Occipital lobe (tissue), 2 donors: Measurements from ENCODE around the gene SNAPC5. TPM values are rescaled to one million over a fixed set of nuclear protein-coding genes. Genes with fewer than 3 reads are reported as not detected.
"Not testable (repeated sequence)": the region's sequence is repeated elsewhere in the genome, so short reads cannot be mapped to it uniquely, and the experiment has no call there.

Experiments
- DNase-seq: peaks from one replicate; lab custom pipeline; 2025; lab: John Stamatoyannopoulos, UW
- total RNA-seq: library from RNA; depleted of rRNA; stranded (reverse); fragments of >200 nt; gene quantifications from one replicate; pipeline ENCODE4 v1.2.3, GENCODE V29; 2014

The SNAPC5 gene, protein sequence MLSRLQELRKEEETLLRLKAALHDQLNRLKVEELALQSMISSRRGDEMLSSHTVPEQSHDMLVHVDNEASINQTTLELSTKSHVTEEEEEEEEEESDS
- total RNA-seq = 10.1 TPM

DNA sequence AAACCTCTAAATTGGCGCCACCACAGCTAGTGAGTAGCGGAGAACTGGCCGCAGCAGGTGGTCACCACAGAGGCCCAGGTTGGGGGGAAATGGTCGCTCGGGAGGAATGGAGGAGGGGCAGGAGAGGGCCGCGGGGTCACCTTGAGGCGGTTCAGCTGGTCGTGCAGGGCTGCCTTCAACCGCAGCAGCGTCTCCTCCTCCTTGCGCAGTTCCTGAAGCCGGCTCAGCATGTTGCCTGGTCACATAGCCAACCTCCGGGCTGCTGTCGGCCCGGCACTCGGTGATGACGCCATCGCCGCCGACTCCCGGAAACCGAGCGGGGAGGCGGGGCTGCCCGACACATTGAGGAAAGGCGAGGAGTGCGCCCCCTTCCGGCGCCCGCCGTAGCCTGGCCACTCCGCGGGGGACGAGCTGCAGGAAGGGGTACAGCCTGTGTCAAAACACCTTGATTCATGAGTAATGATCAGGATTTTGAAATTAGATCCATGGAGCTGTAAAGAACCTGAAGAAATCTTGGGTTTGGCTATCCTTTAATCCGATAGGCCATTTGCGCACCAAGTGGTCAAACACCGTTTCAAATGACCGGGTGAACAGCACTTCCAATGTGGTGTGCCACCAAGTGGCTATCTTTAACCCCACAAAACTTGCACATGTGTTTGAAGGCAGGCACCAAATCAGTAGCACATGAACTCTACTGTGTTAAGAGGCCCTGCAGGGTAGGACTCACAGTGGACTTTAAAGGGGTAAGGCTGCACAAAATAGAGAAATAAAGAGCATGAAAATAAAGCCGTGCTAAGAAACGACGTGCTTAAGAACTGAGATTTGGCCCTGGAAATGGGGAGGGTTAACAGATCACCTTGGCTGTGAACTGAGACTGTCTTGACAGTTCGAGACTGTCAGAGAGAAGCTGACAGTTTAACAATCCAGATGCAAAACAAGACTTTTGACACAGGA, at the start of gene SNAPC5:
Gene SNAPC5, minus strand, starts transcription at position 261 of the 954 bp plus-strand sequence. Its CDS starts 31 bp downstream, at position 230.
- DNase-seq = peak; percentile 91

DNA sequence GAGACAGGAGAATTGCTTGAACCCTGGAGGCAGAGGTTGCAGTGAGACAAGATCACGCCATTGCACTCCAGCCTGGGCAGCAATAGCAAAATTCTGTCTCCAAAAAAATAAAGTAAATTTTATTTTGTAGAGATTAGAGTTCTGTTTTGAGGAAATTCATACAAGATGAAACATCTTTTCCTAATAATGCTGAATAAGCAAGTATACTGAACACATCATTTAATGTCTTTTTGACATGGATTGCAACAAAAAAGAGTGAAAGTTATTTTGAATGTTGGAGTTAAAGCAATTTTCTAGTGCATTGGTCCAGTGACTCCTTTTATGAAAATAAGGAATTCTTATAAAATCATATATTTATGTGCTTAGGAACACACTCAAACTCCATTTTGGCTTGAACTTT, 47.7 kb upstream of the SNAPC5 start:
- DNase-seq = no peak

DNA sequence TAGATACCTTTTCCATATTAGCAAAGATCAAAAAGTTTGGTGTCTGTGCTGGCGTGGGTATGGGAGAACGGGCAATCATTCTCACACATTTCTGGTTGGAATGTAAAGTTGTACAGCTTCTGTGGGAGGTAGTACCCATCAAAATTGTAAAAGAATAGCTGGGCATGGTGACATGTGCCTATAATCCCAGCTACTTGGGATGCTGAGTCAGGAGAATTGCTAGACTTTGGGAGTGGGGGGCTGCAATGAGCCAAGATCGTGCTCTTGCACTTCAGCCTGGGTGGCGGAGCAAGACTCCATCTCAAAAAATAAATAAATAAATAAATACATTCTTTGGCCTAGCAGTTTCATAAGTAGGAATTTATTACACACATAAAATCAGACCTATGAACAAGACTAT, 45.3 kb upstream of the SNAPC5 start:
- no peak for DNase-seq

DNA sequence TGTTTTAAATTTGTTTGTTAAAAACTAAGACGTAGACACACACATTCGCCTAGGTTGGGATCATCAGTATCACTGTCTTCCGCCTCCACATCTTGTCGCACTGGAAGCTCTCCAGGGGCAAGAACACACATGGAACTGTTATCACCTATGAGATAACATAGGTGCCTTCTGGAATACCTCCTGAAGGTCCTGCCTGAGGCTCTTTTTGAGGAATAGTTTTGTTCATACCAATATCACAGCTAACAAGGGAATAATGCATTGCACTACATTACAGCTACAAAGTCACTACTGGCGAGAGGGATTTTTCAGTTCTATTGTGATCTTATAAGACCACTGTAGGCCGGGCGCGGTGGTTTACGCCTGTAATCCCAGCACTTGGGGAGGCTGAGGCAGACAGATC, 37.5 kb upstream of the SNAPC5 start:
- no peak for DNase-seq

DNA sequence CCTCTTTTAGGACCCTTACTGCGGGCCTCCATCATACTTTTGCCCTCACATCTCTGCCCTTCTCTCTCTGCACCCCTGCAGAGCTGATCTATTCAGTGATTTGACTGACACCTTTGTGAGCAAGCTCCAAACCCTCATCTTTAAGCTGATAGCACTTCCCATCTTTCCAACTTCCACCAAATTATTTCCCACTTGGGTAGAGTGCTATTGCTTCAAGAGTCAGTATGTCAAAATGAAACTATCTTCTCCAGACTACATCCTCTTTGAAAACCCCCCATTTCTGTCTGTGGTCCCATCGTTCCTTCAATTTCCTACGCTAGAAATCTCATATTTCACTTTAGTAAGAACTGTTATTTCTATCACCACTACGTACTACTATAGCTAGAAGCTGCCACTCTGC, 27.3 kb upstream of the SNAPC5 start:
- DNase-seq = no peak

DNA sequence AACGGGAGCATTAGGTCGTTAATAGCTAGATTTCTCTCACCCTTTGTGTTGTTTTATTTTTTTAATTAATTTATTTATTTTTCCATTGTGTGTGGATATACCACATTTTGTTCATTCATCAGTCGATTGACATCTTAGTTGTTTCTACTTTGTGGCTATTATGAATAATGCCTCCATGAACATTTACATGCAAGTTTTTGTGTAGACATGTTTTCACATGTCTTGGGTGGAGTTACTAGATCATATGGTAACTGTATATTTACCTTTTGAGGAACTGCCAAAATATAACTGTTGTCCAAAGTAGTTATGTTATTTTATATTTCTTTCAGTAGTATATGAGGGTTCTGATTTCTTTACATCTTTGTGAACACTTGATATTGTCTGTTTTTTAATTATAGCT, 26.4 kb upstream of the SNAPC5 start:
- DNase-seq = no peak

DNA sequence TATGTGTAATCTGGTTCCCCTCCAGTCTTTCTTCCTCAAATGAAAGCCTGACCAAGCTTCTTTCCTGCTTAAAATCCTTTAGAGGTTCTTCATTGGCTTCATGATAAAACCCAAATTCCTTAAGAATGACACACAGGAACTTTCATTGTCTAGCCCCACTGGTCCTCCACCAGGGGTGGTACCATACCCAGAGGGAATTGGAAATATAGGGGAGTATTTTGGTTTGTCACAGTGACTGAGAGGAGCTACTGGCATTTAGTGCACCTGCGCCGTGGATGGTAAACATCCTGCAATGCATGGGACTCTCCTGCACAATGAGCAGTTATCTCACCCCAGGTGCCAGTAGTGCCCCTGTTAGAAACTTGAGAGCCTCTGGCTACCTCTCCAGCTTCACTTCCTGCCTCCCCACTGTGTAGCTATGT, 18.4 kb upstream of the SNAPC5 start:
- DNase-seq = no peak

DNA sequence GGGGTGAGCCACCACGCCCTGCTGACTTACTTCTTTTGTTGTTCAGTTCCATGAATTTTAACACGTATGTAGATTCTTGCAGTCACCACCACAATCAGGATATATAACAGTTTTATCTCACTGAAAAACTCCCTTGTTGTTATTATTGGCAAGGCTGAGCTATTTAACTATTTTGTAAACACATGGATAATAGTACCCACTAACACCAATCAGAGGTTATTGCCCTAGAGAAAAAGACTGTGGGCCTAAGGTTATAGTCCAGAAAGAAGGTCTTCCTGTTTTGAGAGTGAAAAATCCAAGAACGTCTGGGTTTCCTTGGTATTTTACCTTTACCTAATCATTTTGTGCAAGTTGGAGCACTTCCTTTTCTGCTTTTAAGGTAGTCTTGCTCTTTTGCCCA, 17.0 kb upstream of the SNAPC5 start:
- no peak for DNase-seq

DNA sequence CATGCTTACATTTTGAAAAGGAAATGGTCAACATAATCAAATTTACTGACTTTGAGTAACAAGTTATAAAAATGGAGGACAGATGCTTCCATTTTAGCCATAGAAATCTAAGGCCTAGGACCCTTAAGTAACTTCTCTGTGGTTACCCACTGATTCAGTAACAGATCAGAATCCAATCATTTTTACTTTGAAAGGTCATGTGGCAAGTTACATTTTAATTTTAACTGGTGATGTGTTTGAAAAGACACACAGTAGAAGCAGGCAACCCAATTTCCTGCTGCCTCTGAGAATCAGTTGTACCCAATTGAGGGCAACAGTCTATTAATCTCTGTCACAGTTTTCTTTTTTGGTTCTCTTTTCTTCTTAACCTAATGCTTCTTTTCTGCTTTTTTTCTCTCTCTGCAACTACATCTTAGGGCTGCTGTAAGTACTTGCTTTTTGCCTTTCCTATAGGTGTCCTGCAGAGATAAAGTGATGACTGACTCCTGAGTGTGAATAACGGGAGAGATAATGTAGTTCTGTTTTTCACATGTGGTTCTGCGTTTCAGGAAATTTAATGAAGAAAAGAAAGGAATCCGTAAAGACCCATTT, 10.8 kb upstream of the SNAPC5 start:
- DNase-seq = no peak

DNA sequence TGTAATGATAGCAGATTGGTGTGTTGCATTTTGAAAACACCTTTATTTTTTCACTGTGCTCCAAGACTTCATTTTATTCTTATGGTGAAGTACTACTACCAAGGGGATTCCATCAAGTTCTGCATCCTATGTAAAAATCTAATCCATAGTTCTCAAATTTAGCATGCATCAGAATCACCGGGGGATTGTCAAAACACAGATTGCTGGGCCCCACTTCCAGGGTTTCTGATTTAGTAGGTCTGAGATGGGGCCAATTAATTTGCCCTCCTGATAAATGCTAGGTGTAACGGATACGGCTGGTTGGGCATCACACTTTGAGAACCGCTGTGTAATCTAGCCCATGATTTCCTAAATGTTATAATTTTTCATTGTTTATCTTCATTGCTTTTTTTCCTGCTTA, 8.3 kb upstream of the SNAPC5 start:
- DNase-seq = no peak

DNA sequence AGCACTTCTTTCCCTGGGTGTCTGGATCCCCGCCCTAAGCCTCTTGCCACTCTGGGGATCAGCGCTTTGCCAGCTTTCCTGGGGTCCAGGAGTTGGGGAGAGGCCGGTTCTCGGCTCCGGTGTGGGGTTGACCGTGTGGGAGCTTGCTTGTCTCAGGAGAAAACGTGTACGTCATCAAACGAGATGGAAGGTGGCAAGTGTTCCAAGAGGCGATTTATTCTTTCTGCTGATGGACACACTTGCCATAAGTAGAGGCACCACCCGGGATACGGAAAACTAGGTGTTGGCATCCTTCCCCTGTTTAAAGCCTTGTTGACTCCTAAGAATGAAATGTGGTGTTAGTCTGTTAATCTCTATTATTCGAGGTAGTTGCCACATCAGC, 7.9 kb upstream of the SNAPC5 start:
- DNase-seq = no peak

DNA sequence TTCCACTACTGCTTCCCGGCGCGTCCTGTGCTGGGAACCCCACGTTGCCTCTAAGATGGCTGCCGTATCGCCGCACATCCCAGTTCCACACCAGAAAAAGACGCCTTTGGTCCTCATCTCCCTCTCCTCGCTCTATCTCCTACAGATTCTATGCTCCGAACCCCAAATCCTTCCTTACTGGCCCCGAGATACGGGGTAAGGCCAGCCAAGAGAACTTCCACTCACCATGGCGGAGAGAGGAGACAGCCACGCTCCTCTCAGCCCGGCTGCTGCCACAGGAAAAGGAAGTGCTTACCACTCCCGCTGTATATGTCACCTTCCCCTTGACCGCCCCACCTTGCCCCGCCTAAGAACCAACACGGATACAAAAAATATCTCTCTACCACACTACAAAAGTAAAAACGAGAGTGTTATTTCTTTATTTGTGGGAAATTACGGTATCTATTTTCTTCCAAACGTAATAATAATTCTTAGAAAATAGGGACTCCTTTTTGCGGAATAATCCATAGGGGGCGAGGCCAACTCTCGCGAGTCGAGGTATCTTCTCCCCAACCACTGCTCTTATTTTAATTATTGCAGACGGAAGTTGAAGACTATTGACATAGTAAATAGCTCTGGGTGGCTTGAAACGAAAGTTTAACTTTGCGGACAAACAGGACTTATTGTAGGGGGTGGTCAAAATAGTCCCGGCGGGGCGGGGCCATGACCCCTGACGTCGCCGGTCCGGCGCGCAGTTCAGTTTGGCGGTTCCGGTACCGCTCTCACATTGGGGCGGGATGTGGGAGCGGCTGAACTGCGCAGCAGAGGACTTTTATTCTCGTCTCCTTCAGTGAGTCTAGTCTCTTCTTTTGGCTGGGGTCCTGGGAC, 7.2 kb upstream of the SNAPC5 start, which contains the start of the genes RPL4 and ZWILCH:
Gene RPL4, minus strand, starts transcription at position 293 of the 867 bp plus-strand sequence. Its CDS starts 65 bp downstream, at position 228.
Gene ZWILCH, plus strand, starts transcription at position 764 of the 867 bp plus-strand sequence. Its CDS starts 13 bp downstream, at position 777.
- DNase-seq = peak; percentile 43

DNA sequence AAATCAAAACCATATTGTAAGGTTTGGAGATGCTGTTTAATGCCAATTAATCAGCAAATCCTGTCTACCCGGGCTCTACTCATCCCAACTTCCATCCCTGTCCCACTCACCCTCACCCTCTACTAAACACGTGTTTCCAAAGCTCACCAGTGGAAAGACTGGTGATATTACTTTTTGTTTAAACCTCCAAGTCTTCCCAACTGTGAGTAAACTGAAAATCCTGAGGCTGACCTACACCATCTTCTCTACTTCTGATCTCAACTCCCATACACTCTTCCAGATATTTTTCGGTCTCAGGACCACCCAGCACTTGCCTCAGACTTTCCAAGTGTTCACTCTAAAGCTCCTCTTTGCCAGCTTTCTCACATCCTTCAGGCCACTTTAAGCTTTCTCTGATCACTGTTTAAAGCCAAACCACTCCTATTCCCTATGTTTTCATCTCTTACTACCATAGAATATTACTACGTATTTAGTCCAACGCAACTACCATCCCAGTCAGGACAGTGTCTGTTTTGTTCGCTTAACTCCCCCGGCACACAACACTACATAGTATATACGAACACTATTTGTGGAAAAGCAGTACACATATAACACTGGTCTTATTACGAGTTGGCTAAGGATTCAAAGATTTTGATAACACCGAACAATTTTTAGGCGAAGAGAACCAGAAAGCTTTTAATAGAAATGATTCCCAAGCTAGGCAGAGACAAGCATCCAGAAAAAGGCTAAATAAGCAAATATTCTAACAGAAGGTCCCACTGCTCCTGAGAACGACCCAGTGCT, 6.4 kb upstream of the SNAPC5 start:
- DNase-seq = no peak

DNA sequence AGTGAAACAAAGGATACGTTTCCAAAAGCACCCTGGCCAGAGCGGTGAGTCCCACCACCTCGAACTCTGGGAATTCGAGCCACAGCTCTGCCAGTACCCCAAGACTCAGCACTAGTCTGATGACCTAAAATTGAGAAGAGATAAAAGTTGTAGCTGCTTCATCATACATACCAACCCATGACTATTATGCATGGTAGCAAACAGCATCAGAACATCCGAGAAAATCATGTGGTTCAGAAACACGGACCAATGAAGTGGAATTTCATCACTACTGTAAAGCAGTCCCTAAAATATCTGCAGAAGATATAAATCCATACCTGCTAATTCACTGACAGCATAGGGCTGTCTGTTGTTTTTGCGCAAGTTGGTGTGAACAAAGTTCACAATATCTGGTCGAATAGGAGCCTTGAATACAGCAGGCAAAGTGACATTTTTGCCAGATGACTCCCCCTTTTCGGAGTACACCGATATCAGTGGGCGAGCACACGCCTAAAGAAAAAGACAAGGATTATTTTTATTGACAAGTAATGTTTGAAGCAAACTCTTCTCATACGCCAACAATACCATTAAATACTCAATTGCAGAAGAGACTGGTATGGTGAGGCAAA, 5.6 kb upstream of the SNAPC5 start:
- not testable (repeated sequence) for DNase-seq

DNA sequence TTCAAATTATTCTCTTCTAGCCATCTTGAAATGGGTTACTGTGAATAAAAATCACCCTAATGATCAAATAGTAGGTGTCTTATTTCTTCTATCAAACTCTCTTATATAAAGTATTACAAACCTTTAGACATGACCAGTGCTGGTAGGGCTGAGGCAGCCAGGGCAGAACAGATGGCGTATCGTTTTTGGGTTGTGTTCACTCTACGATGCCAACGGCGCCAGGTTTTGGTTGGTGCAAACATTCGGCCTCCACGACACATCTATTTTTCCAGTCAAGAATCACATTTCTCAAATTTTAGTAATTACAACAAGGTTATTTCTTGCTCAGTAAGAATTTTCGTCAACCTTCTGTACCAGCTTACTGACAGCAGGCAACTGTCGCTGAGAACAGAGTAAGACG, 4.9 kb upstream of the SNAPC5 start:
- DNase-seq = no peak

DNA sequence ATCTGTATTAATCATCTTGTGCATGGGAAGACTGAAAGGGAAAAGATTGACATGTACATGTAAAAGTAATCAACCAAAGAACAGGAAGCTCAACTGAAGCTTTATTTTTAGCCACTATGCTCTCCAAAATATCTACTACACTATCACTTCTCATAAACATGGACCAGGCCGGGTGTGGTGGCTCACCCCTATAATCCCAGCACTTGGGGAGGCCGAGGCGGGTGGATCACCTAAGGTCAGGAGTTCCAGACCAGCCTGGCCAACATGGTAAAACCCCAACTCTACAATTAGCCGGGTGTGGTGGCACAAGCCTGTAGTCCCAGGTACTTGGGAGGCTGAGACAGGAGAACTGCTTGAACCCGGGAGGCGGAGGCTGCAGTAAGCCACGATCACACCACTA, 2.8 kb upstream of the SNAPC5 start:
- not testable (repeated sequence) for DNase-seq

DNA sequence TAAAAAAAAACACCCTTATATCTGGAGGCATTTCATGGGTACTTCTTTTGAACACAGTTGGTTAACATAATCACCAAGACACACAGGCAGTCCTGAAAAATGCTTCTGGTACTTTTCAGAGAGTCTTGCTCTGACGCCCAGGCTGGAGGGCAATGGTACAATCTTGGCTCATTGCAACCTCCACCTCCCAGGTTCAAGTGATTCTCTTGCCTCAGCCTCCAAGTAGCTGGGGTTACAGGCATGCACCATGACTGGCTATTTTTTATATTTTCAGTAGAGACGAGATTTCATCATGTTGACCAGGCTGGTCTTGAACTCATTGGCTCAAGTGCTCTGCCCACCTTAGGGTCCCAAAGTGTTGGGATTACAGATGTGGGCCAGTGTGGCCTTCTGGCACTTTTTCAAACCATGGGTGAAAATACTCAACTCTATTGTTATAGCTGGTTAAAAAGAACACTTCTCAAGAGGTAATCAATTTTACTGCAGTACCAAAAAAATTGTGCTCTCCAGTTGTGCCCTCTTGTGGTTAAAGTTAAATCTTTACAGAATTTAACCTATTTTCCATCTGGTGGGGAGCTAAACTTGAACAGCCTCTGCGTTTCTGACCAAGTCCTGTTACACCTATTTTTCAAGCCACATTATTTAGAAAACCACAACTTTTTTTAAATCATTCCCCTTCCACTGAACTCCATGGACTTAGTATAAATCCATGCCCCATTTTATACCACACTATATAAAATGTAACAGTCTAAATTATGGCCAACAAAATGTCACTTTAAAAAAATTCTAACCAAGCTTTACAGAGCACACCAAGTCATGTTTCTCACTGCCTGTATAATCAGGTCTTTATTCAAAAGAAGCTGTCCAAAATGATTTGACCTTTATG, 1.2 kb upstream of the SNAPC5 start:
- no peak for DNase-seq

DNA sequence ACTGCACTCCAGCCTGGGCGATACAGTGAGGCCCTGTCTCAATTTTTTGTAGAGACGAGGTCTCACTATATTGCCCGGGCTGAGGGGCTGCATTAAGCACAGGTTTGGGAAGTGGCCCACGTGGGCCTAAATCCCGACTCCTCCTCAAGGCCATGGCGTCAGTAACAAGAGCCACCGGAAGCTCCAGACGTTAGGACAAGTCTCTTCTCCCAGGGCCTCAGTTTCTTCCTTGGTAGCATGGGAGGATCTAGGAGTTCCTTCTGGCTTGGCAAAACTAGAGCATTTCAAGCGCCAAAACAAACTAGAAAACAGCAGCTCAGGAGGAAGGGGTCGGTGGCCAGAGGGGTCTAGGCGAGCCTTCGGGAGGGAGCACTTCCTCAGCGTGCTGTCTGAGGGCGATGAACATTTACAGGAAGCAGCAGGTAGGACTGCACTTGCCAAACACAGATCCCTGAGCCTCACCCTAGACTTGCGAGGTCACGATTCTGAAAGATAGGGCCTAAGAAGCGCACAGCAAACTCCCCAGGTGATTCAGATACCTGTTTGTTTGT, 536 bp downstream of the SNAPC5 start:
- no peak for DNase-seq

DNA sequence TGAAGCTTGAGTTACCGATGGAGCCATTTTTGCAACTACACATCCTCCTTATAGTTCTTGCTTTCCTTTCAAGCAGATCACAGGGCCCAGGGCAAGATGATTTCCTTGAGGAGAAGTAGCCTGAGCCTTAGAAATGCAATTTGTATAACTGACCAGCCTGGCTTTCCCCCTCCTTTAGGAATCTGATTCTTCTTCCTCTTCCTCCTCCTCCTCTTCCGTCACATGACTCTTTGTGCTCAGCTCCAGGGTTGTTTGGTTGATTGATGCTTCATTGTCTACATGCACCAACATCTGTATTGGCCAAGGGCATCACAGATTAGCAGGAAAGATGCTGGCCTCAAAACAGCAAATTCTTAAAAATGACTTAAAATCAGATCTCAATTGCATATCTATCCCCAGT, 3.3 kb downstream of the SNAPC5 start:
- DNase-seq = no peak
